ENCODE measurements around the gene MMADHC. TPM values are rescaled to one million over a fixed set of nuclear protein-coding genes. Genes with fewer than 3 reads are reported as not detected.

MMADHC gene
- total RNA-seq, 1 donor from 2014 or later, result 122 TPM

DNA sequence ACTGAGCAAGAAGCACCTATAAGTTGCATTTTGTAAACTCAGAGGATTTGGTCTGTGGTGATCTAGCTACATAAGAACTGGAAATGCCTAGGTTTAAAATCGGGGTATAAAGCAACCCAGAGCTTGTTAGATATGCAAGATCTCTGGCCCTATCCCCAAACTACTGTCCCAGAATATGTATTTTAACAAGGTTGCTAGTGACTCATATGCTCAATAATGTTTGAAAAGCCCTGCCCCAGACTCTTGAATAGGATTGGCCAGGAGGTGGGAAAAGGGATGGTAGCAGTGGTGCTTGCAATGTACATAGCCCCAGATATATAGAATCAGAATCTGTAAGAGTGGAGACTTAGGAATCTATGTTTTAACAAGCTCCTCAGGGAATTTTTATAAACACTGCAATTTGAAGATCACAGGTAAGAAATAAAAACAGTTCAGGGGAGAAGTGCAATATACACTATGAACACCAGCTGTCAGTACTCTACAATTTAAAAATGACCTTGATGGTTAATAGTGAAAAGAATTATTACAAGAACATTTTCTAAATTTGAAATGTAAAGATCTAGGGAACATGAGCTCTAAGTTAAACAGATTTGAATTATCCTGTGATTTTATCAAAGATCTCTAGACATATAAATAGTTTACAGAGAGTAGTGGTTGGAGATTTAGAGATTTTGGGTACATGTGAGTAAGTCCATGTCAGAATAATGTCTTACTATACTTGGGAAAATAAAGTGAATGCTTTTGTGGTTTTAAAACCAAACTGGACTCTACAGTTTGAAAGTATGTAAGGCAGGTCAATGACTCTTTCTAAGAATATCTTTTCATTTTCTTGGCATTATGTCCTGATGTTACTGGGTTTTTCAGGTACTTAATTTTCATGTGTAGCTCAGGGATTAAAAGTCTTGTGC is 7.7 kb upstream of the MMADHC start:
- H3K4me3 ChIP-seq (ENCODE audit: insufficient read depth, low read depth, low read length), result no peak overlapping the region
- H3K79me2 ChIP-seq (ENCODE audit: insufficient read depth, low read length), result no peaks in the 10 kb centered on the region
- H3K27ac Mint-ChIP-seq (ENCODE audit: unreplicated experiment), result no peak overlapping the region
- peaks cover 5% of the 10 kb centered on the region for H3K9me3 Mint-ChIP-seq (ENCODE audit: unreplicated experiment)
- H3K27me3 Mint-ChIP-seq (ENCODE audit: low read depth, unreplicated experiment), result no peaks in the 10 kb centered on the region
- FAIRE-seq, result no peak
- no peaks in the 10 kb centered on the region for H3K27me3 ChIP-seq (ENCODE audit: insufficient read depth, low read length)
- H3K4me3 Mint-ChIP-seq (ENCODE audit: unreplicated experiment), result no peak overlapping the region
- no peaks in the 10 kb centered on the region for H3K36me3 ChIP-seq (ENCODE audit: insufficient read depth, low read length)
- H3K27ac ChIP-seq (ENCODE audit: low read depth, low read length), result no peak overlapping the region
- TF ChIP-seq, protein P1, sequence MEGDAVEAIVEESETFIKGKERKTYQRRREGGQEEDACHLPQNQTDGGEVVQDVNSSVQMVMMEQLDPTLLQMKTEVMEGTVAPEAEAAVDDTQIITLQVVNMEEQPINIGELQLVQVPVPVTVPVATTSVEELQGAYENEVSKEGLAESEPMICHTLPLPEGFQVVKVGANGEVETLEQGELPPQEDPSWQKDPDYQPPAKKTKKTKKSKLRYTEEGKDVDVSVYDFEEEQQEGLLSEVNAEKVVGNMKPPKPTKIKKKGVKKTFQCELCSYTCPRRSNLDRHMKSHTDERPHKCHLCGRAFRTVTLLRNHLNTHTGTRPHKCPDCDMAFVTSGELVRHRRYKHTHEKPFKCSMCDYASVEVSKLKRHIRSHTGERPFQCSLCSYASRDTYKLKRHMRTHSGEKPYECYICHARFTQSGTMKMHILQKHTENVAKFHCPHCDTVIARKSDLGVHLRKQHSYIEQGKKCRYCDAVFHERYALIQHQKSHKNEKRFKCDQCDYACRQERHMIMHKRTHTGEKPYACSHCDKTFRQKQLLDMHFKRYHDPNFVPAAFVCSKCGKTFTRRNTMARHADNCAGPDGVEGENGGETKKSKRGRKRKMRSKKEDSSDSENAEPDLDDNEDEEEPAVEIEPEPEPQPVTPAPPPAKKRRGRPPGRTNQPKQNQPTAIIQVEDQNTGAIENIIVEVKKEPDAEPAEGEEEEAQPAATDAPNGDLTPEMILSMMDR (IDR thresholded peaks at IDR 0.05; ENCODE audit: insufficient read depth, low read depth, low read length), result peak; percentile 49
- no peak for TF ChIP-seq EZH2 (IDR thresholded peaks at IDR 0.05; ENCODE audit: insufficient read depth, low read length)
- H3K4me1 ChIP-seq (ENCODE audit: insufficient read depth, low read length), result peaks cover 15% of the 10 kb centered on the region
- H3K36me3 Mint-ChIP-seq (ENCODE audit: low read depth, unreplicated experiment), result no peaks in the 10 kb centered on the region
- peak; percentile 71 for DNase-seq (ENCODE audit: low read depth)
- H4K20me1 ChIP-seq (ENCODE audit: insufficient read depth, low read length), result no peaks in the 10 kb centered on the region
- peak overlapping the region; percentile 10 for H3K4me2 ChIP-seq (ENCODE audit: low read length)
- H3K9ac ChIP-seq (ENCODE audit: low read length), result peak overlapping the region; percentile 12
- H3K4me1 Mint-ChIP-seq (ENCODE audit: low read depth, unreplicated experiment), result peaks cover 20% of the 10 kb centered on the region
- no peaks in the 10 kb centered on the region for H3K9me3 ChIP-seq (ENCODE audit: insufficient read depth, low read depth, low read length)
- no peak overlapping the region for H2AFZ ChIP-seq (ENCODE audit: low read depth, low read length)

DNA sequence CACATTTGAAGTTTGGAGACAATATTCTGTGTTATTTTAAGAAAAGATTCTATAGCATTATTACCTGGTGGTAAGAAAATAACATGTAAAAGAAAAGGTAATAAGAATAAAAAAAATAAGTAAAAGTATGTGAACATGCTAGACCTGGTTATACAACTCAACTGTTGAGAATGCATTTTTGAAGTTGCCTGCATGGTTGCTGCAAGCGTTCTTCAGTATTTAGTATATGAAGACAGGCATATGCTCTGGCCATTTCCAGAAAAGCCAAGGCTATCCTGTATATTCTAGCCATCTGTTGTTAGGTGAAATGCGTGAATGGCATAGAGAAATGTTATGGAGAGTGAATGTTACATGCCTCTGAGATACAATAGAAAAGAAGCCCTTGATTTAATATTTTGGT is 6.8 kb upstream of the MMADHC start:
- no peak for DNase-seq (ENCODE audit: low read depth)
- H3K36me3 Mint-ChIP-seq (ENCODE audit: low read depth, unreplicated experiment), result no peaks in the 10 kb centered on the region

More for the DNA sequence above, 6.8 kb upstream of the MMADHC start:
- Mint-ChIP-seq H3K4me3 (ENCODE audit: unreplicated experiment) (no peak overlapping the region), H3K27me3 (ENCODE audit: low read depth, unreplicated experiment) (no peaks in the 10 kb centered on the region), H3K4me1 (ENCODE audit: low read depth, unreplicated experiment) (peaks cover 20% of the 10 kb centered on the region), H3K9me3 (ENCODE audit: unreplicated experiment) (no peaks in the 10 kb centered on the region), H3K27ac (ENCODE audit: unreplicated experiment) (no peak overlapping the region)
- no peak for TF ChIP-seq EZH2 (IDR thresholded peaks at IDR 0.05; ENCODE audit: insufficient read depth, low read length)
- TF ChIP-seq, protein P1 (IDR thresholded peaks at IDR 0.05; ENCODE audit: insufficient read depth, low read depth, low read length), result no peak
- Histone ChIP-seq H2AFZ (ENCODE audit: low read depth, low read length) (no peak overlapping the region), H3K4me3 (ENCODE audit: insufficient read depth, low read depth, low read length) (no peak overlapping the region), H4K20me1 (ENCODE audit: insufficient read depth, low read length) (no peaks in the 10 kb centered on the region), H3K79me2 (ENCODE audit: insufficient read depth, low read length) (no peaks in the 10 kb centered on the region), H3K4me1 (ENCODE audit: insufficient read depth, low read length) (peaks cover 15% of the 10 kb centered on the region), H3K9me3 (ENCODE audit: insufficient read depth, low read depth, low read length) (no peaks in the 10 kb centered on the region), H3K4me2 (ENCODE audit: low read length) (no peak overlapping the region), H3K27me3 (ENCODE audit: insufficient read depth, low read length) (no peaks in the 10 kb centered on the region), H3K36me3 (ENCODE audit: insufficient read depth, low read length) (no peaks in the 10 kb centered on the region), H3K9ac (ENCODE audit: low read length) (no peak overlapping the region), H3K27ac (ENCODE audit: low read depth, low read length) (no peak overlapping the region)
- no peak for FAIRE-seq

Data from astrocyte (in vitro differentiated cells and primary cell).